Mesothelial cell of epicardium (in vitro differentiated cells): ENCODE data around the gene BMI1. TPM values are rescaled to one million over a fixed set of nuclear protein-coding genes. Genes with fewer than 3 reads are reported as not detected.
A peak's percentile ranks its signal among the peaks of the same experiment; 100 is the strongest.

Source experiments
- DNase-seq, 2 experiments: peaks; one replicate each; pipeline ENCODE4 v3.0.0; 2021; ENCODE audit warnings: low spot score in 2 of 2; ENCODE audit not compliant: unreplicated experiment in 2 of 2
- H3K27ac Mint-ChIP-seq: 2 replicates; pipeline ENCODE4 v1.8.0; 2021; ENCODE audit warnings: mixed read lengths
- H3K27me3 Mint-ChIP-seq: 2 replicates; pipeline ENCODE4 v1.8.0; 2021; ENCODE audit warnings: low read depth, mixed read lengths
- H3K36me3 Mint-ChIP-seq: 2 replicates; pipeline ENCODE4 v1.8.0; 2021; ENCODE audit warnings: mixed read lengths
- H3K4me1 Mint-ChIP-seq: 2 replicates; pipeline ENCODE4 v1.8.0; 2021; ENCODE audit warnings: mixed read lengths
- H3K4me3 Mint-ChIP-seq: 2 replicates; pipeline ENCODE4 v1.8.0; 2021; ENCODE audit warnings: mild to moderate bottlenecking, moderate library complexity, mixed read lengths
- H3K9me3 Mint-ChIP-seq: 2 replicates; pipeline ENCODE4 v1.8.0; 2021; ENCODE audit warnings: mixed read lengths
- CTCF ChIP-seq: fragments of 200-600 bp; sonication (generic); IDR thresholded peaks from one replicate; pipeline ENCODE4 v1.5.0; 2021; ENCODE audit warnings: antibody characterized with exemption; ENCODE audit not compliant: unreplicated experiment
- total RNA-seq: library from RNA; stranded (reverse); gene quantifications from 3 replicates; pipeline ENCODE4 v1.2.1, GENCODE V29; 2021

BMI1 gene
- total RNA-seq, 1 donor from 2014 or later, result 45.2 TPM

- no peak for TF ChIP-seq CTCF
- no peaks in the 10 kb centered on the region for H3K36me3 Mint-ChIP-seq
- peak overlapping the region; percentile 52 for H3K4me3 Mint-ChIP-seq
- no peak overlapping the region for H3K27ac Mint-ChIP-seq
- DNase-seq, result no peak
- peaks cover 83% of the 10 kb centered on the region for H3K27me3 Mint-ChIP-seq
- no peaks in the 10 kb centered on the region for H3K9me3 Mint-ChIP-seq
- peaks cover 7% of the 10 kb centered on the region for H3K4me1 Mint-ChIP-seq
Measured at GRCh38 chr10:22344781-22345300, 23.9 kb downstream of the BMI1 start.

DNA sequence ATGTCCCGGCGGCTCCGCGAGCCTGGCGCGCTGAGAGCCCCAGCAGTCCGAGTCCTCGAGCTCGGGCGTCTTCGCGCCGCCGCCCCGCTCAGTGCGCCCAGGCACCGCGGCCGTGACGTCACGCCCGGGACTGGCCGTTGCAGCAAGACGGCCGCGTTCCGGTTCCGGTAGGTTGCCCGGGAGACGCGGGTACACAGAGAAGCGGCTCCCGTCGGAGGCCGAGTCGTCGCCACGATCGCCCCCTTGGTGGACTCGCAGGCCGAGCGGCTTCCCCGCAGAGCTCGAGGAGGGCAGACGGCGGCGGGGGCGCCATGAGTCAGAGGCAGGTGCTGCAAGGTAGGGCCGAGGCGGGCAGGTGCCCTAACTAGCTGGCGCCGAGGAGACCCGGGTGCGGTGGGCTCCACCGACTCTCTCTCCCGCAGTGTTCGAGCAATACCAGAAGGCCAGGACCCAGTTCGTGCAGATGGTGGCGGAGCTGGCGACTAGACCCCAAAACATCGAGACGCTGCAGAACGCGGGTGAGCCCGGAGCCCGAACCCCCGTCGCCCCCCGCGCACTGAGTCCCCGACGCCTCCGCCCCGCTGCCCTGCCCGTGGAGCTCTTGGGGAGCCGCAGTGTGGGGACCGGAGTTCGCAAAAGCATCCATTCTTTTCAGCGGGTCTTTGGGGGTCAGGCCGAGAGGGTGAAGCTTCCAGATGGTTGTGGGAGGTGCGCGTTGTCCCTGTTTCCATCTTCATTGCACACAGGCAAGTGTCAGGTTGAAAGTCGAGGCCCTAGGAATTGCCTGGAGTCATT is 24.6 kb downstream of the BMI1 start, which contains the start of gene SPAG6:
TSS of gene SPAG6 (plus strand) at position 196 of the 795 bp plus-strand sequence. CDS start at position 312, 116 bp downstream.
- Mint-ChIP-seq H3K4me1 (peaks cover 4% of the 10 kb centered on the region), H3K27ac (no peak within 1 kb of the TSS), H3K4me3 (peak within 1 kb of the TSS; percentile 52), H3K36me3 (no peaks in the 10 kb centered on the region), H3K9me3 (no peaks in the 10 kb centered on the region), H3K27me3 (peaks cover 78% of the 10 kb centered on the region)
- TF ChIP-seq CTCF, result no peak
- peak; percentile 41 to 53 for DNase-seq

- H3K36me3 Mint-ChIP-seq, result no peaks in the 10 kb centered on the region
- peak overlapping the region; percentile 52 for H3K4me3 Mint-ChIP-seq
- H3K27me3 Mint-ChIP-seq, result peaks cover 78% of the 10 kb centered on the region
- peaks cover 8% of the 10 kb centered on the region for H3K4me1 Mint-ChIP-seq
- no peak overlapping the region for H3K27ac Mint-ChIP-seq
- H3K9me3 Mint-ChIP-seq, result no peaks in the 10 kb centered on the region
- DNase-seq, result no peak
- TF ChIP-seq CTCF, result no peak
Measured at GRCh38 chr10:22346096-22346661, 25.3 kb downstream of the BMI1 start.

GRCh38 chr10:22349755-22350154 is 28.9 kb downstream of the BMI1 start:
- Mint-ChIP-seq H3K4me1 (peaks cover 12% of the 10 kb centered on the region), H3K27me3 (peaks cover 42% of the 10 kb centered on the region)

GRCh38 chr10:22351131-22351703 is 30.3 kb downstream of the BMI1 start:
- Mint-ChIP-seq H3K36me3 (no peaks in the 10 kb centered on the region), H3K27ac (no peak overlapping the region), H3K9me3 (no peaks in the 10 kb centered on the region), H3K4me3 (no peak overlapping the region), H3K27me3 (peaks cover 28% of the 10 kb centered on the region), H3K4me1 (peaks cover 8% of the 10 kb centered on the region)
- DNase-seq, result no peak
- no peak for TF ChIP-seq CTCF

More at GRCh38 chr10:22349755-22350154, 28.9 kb downstream of the BMI1 start:
- Mint-ChIP-seq H3K36me3 (no peaks in the 10 kb centered on the region), H3K9me3 (no peaks in the 10 kb centered on the region), H3K4me3 (no peak overlapping the region), H3K27ac (no peak overlapping the region)
- TF ChIP-seq CTCF, result no peak
- no peak for DNase-seq
